IMR-90 (cell line): Measurements from ENCODE around the gene INHBE.

ENCODE experiments used
- BHLHE40 ChIP-seq: fragments of 150-350 bp; IDR thresholded peaks from 2 replicates; pipeline ENCODE4 v1.6.1; 2016; ENCODE audit warnings: mild to moderate bottlenecking, low read depth, low read length
- FOS ChIP-seq: fragments of 150-350 bp; IDR thresholded peaks from 2 replicates; pipeline ENCODE4 v1.6.1; 2016; ENCODE audit warnings: low read depth, low read length
- MAZ ChIP-seq: IDR thresholded peaks from 2 replicates; pipeline ENCODE4 v1.6.1; 2012; ENCODE audit warnings: low read depth, mild to moderate bottlenecking, low read length, improper control_type of control experiment, moderate library complexity, borderline replicate concordance
- MXI1 ChIP-seq: IDR thresholded peaks from 2 replicates; pipeline ENCODE4 v1.6.1; 2012; ENCODE audit warnings: low read depth, mild to moderate bottlenecking, low read length, moderate library complexity, borderline replicate concordance
- NFE2L2 ChIP-seq: fragments of 150-350 bp; IDR thresholded peaks from 2 replicates; pipeline ENCODE4 v1.6.1; 2016; ENCODE audit warnings: low read depth, mild to moderate bottlenecking, low read length
- POLR2A ChIP-seq: IDR thresholded peaks from 2 replicates; pipeline ENCODE4 v1.6.1; 2012; ENCODE audit warnings: mild to moderate bottlenecking, low read depth, low read length
- RAD21 ChIP-seq: IDR thresholded peaks from 2 replicates; pipeline ENCODE4 v1.6.1; 2012; ENCODE audit warnings: low read length, improper control_type of control experiment
- SMC3 ChIP-seq: fragments of 150-350 bp; IDR thresholded peaks from 2 replicates; pipeline ENCODE4 v1.6.1; 2016; ENCODE audit warnings: low read depth, mild to moderate bottlenecking, antibody characterized with exemption, low read length, moderate library complexity
- TF ChIP-seq, protein P1 (sequence below): conservative IDR thresholded peaks from 2 replicates; pipeline ENCODE4 v1.5.1; 2012; ENCODE audit warnings: mild to moderate bottlenecking, low read depth, low read length, improper control_type of control experiment
- TF ChIP-seq, protein P2 (sequence below): fragments of 150-350 bp; IDR thresholded peaks from 2 replicates; pipeline ENCODE4 v1.6.1; 2017; ENCODE audit warnings: mild to moderate bottlenecking, antibody characterized with exemption, low read length, low read depth
- TF ChIP-seq, protein P3 (sequence below): fragments of 150-350 bp; IDR thresholded peaks from 2 replicates; pipeline ENCODE4 v1.6.1; 2016; ENCODE audit warnings: low read depth, mild to moderate bottlenecking, low read length, moderate library complexity, borderline replicate concordance

DNA sequence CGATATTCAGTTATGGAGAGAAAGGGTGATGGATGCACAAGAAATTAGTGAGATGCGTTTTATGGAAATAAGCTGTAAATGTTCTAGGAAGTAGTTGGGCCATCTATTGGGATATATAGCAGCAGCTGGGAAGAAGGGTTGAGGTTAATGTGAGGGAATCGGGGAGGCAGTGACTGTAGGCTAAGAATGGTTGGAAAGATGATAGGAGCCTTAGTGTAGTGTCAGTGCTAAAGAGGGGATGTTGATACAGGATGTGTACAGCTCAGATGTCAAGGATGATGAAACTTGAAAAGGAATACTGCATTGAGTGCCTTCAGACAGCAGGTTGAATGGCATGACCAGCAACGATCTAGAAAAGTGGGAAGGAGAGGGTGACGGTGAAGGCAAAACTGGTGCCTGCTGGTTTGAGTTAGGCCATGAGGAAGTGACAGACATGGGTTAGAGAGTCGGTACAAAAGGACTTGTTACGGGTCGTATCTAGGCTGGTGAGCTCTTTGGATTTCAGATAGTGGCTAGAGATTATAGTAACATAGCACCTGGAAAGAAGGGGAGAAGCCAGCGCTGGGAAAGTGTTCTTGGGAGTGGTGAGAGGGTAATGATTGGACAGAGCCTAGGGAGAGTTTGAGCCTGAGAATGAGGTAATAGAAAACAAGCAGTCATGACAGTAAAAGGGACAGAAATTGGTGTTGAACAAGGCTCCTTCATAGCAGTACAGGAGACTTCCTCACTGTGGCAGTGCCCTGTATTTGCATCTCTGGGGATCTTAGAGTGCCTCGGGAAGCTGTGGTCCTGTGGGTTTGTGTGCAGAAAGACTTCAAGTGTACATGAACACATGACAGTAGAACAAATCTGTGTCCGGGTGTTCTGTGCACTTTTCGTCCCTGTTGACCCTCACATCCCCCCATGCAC, 42.4 kb downstream of the INHBE start:
- TF ChIP-seq, protein P1, sequence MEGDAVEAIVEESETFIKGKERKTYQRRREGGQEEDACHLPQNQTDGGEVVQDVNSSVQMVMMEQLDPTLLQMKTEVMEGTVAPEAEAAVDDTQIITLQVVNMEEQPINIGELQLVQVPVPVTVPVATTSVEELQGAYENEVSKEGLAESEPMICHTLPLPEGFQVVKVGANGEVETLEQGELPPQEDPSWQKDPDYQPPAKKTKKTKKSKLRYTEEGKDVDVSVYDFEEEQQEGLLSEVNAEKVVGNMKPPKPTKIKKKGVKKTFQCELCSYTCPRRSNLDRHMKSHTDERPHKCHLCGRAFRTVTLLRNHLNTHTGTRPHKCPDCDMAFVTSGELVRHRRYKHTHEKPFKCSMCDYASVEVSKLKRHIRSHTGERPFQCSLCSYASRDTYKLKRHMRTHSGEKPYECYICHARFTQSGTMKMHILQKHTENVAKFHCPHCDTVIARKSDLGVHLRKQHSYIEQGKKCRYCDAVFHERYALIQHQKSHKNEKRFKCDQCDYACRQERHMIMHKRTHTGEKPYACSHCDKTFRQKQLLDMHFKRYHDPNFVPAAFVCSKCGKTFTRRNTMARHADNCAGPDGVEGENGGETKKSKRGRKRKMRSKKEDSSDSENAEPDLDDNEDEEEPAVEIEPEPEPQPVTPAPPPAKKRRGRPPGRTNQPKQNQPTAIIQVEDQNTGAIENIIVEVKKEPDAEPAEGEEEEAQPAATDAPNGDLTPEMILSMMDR = no peak
- no peak for TF ChIP-seq RAD21
- no peak for TF ChIP-seq POLR2A
- TF ChIP-seq MAZ = no peak
- TF ChIP-seq, protein P2, sequence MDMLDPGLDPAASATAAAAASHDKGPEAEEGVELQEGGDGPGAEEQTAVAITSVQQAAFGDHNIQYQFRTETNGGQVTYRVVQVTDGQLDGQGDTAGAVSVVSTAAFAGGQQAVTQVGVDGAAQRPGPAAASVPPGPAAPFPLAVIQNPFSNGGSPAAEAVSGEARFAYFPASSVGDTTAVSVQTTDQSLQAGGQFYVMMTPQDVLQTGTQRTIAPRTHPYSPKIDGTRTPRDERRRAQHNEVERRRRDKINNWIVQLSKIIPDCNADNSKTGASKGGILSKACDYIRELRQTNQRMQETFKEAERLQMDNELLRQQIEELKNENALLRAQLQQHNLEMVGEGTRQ = no peak
- no peak for TF ChIP-seq MXI1
- TF ChIP-seq NFE2L2 = no peak
- TF ChIP-seq SMC3 = no peak
- TF ChIP-seq FOS = no peak
- no peak for TF ChIP-seq BHLHE40
- TF ChIP-seq, protein P3, sequence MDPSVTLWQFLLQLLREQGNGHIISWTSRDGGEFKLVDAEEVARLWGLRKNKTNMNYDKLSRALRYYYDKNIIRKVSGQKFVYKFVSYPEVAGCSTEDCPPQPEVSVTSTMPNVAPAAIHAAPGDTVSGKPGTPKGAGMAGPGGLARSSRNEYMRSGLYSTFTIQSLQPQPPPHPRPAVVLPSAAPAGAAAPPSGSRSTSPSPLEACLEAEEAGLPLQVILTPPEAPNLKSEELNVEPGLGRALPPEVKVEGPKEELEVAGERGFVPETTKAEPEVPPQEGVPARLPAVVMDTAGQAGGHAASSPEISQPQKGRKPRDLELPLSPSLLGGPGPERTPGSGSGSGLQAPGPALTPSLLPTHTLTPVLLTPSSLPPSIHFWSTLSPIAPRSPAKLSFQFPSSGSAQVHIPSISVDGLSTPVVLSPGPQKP = no peak
